ENCODE measurements around the gene NLRC5.

- TF ChIP-seq GATA2 (IDR thresholded peaks at IDR 0.05; ENCODE audit: low read depth, low read length) = no peak
- TF ChIP-seq GATA3 (IDR thresholded peaks at IDR 0.05; ENCODE audit: low read depth, low read length) = no peak
These were observed 60.3 kb downstream of the NLRC5 start for GRCh38 chr16:57049678-57050077.

Measured in SH-SY5Y (cell line).